Activated T-cell treated with anti-CD3 and anti-CD28 coated beads, Interleukin-2, amount 50 U/mL, for 4 hours (primary cell): ENCODE results near the gene STPG1. TPM values are rescaled to one million over a fixed set of nuclear protein-coding genes. Genes with fewer than 3 reads are reported as not detected.

Source experiments
- ATAC-seq, 2 donors: fragments of 200-7000 bp; cut with Tn5 transposase; one replicate each; pipeline ENCODE4 v1.10.0; 2021
- DNase-seq: peaks from one replicate; pipeline ENCODE4 v3.0.0-alpha.2; 2020
- H3K27me3 Mint-ChIP-seq: one replicate; pipeline ENCODE4 v1.8.0; 2021; ENCODE audit warnings: low read depth, mixed read lengths
- H3K36me3 Mint-ChIP-seq: one replicate; pipeline ENCODE4 v1.8.0; 2022; ENCODE audit warnings: mixed read lengths; ENCODE audit not compliant: insufficient read depth
- H3K4me1 Mint-ChIP-seq: one replicate; pipeline ENCODE4 v1.8.0; 2021; ENCODE audit warnings: low read depth, mixed read lengths
- H3K4me3 Mint-ChIP-seq: one replicate; pipeline ENCODE4 v1.8.0; 2021; ENCODE audit warnings: mild to moderate bottlenecking, moderate library complexity, mixed read lengths
- H3K9me3 Mint-ChIP-seq: one replicate; pipeline ENCODE4 v1.8.0; 2021; ENCODE audit warnings: mixed read lengths
- total RNA-seq, 3 donors: library from RNA; stranded (reverse); gene quantifications; one replicate each; pipeline ENCODE4 v1.2.1, GENCODE V29; 2021

STPG1 gene
- total RNA-seq, 3 donors from 2014 or later, result 3.2 to 4.2 (median 3.9) TPM

DNA sequence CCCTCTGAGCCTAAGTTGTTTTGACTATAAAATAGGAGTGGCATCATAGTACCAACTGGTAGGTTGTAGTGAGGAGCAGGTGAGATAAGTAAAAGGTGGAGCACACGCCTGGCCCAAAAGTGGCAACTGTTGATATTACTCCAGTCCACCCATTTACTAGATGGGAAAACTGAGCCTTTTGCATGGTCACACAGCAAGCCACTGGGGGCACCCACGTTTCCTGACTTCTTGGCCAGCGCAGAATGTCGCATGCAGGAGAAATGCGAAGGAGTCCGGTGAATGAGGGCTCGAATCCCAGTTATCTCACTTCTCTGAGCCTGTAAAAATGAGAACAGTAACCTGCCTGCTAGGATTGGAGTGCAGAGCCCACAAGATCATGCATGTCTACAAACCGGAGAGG is 73.6 kb downstream of the STPG1 start:
- no peaks in the 10 kb centered on the region for H3K36me3 Mint-ChIP-seq
- DNase-seq, result no peak
- no peak overlapping the region for H3K4me3 Mint-ChIP-seq
- no peak for ATAC-seq
- no peaks in the 10 kb centered on the region for H3K4me1 Mint-ChIP-seq
- H3K9me3 Mint-ChIP-seq, result no peaks in the 10 kb centered on the region
- H3K27me3 Mint-ChIP-seq, result no peaks in the 10 kb centered on the region

DNA sequence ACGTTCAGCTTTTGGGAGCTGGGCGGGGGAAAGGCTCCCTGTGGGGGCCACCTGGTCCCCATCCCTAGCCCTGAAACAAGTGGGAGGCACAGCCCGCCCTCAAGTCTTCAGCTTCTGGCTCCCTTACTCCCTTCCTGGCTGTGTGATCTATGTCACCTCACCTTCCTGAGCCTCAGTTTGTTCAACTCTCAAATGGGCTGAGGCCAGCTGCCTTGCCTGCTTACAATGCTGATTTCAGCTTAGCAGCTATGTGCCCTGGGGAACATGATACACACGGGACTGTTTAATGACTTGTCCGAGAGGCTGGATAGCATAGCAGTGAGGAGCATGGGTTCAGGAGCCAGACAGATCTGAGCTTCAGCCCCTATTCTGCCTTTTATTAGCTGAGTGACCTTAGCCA is 75.1 kb downstream of the STPG1 start:
- Mint-ChIP-seq H3K4me3 (no peak overlapping the region), H3K36me3 (no peaks in the 10 kb centered on the region), H3K4me1 (no peaks in the 10 kb centered on the region), H3K27me3 (no peaks in the 10 kb centered on the region), H3K9me3 (no peaks in the 10 kb centered on the region)
- DNase-seq (no peak), ATAC-seq (no peak)

DNA sequence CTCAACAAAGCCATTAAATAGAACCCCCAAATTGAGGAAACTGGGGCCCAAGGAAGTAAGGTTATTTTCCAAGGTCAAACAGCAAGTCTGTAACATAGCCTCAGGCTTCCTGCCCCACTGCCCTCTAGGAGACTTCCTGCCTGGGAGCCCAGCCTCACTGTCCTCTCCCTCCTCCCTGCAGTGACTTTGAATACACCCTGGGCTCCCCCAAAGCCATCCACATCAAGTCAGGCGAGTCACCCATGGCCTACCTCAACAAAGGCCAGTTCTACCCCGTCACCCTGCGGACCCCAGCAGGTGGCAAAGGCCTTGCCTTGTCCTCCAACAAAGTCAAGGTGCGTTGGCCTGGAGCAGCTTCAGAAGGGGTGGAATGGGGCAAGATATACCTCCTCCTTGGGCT is 76.1 kb downstream of the STPG1 start:
- no peak overlapping the region for H3K4me3 Mint-ChIP-seq

DNA sequence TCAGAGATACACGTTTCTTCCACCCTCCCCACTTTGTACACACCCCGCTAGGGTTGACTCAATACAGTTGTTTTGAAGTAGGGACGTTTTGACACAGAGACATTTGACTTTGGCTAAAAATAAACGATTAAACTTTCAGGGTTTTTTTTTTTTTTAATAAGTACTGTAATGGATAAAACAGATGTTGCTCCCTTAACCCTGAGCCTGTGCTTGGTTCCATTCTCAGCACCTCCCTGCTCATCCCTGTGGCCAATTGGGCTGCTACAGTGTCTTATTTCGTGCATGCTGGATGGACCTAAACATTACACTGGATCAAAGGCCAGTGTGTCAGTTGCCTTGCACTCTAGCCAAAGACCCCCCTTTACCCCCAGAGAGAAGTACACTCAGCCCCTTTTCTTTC is 77.5 kb downstream of the STPG1 start:
- ATAC-seq (no peak), DNase-seq (no peak)
- Mint-ChIP-seq H3K4me3 (no peak overlapping the region), H3K36me3 (no peaks in the 10 kb centered on the region), H3K9me3 (no peaks in the 10 kb centered on the region), H3K27me3 (no peaks in the 10 kb centered on the region), H3K4me1 (no peaks in the 10 kb centered on the region)

More for the DNA sequence above, 76.1 kb downstream of the STPG1 start:
- H3K4me1 Mint-ChIP-seq, result no peaks in the 10 kb centered on the region
- H3K27me3 Mint-ChIP-seq, result no peaks in the 10 kb centered on the region
- DNase-seq, result no peak
- H3K36me3 Mint-ChIP-seq, result no peaks in the 10 kb centered on the region
- no peaks in the 10 kb centered on the region for H3K9me3 Mint-ChIP-seq
- no peak for ATAC-seq

DNA sequence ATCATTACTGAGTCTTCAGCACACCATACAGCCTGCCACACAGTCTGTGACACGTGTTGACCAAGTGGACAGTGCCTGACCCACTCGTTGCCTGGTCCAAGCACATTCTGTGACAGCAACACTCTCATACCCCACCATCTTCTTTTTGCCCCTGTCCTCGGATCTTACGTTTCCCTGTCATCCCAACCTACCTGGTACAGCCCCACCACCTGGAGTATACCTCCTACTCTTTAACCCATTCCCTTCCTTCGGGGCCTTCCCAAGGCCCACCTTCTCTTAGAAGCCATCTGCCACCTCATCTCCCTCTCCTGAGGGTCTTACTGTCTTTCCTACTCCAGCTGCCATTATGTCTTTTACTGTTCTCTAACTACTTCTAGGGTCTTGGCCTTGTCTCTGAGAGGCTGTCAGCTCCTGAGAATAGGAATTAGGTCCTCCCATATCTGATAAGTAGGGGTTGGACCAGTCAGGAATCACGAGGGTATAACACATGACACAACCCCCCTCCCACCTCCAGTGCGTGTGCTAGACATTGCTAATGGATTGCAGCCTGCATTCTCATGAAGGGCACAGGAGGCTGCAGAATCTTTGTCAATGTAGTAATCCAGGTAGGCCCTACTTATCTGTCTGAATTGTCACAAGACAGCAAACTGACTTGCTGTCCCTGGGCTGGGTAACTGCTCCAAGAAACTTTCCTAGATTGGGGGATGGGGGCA is 81.5 kb downstream of the STPG1 start:
- H3K4me3 Mint-ChIP-seq, result no peak overlapping the region
- H3K27me3 Mint-ChIP-seq, result no peaks in the 10 kb centered on the region
- DNase-seq (no peak), ATAC-seq (no peak)
- no peaks in the 10 kb centered on the region for H3K4me1 Mint-ChIP-seq
- H3K9me3 Mint-ChIP-seq, result no peaks in the 10 kb centered on the region
- no peaks in the 10 kb centered on the region for H3K36me3 Mint-ChIP-seq

DNA sequence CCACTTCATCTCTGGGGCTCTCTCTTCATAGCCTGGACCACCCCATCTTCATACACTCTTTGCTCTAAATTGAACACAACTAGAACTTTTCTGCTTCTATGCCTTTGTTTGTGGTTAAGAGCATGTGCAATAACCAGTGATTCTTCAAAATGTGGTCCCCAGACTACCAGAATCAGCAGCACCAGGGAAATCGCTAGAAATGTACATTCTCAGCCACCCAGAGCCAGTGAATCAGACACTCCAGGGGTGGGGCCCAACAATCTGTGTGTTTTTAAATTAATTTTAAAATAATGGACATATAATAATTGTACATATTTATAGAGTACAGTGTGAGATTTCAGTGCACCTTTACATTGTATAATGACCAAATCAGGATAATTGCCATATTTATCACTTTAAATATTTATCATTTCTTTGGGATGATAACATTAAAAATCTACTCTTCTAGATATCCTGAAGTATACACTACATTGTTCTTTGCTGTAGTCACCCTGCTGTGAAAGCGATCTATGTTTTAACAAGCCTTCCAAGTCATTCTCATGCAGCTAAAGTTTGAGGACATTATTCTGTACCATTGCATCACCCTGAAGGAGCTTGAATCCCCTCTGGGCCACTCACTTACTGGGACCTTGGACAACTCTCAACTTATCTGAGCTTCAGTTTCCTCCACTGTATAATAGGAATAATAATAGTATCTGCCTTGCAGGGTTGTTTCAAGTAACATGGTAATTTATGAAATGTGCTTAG is 83.6 kb downstream of the STPG1 start:
- H3K27me3 Mint-ChIP-seq, result no peaks in the 10 kb centered on the region
- ATAC-seq (no peak), DNase-seq (no peak)
- H3K4me3 Mint-ChIP-seq, result no peak overlapping the region
- no peaks in the 10 kb centered on the region for H3K36me3 Mint-ChIP-seq
- no peaks in the 10 kb centered on the region for H3K9me3 Mint-ChIP-seq
- H3K4me1 Mint-ChIP-seq, result peaks cover 2% of the 10 kb centered on the region

DNA sequence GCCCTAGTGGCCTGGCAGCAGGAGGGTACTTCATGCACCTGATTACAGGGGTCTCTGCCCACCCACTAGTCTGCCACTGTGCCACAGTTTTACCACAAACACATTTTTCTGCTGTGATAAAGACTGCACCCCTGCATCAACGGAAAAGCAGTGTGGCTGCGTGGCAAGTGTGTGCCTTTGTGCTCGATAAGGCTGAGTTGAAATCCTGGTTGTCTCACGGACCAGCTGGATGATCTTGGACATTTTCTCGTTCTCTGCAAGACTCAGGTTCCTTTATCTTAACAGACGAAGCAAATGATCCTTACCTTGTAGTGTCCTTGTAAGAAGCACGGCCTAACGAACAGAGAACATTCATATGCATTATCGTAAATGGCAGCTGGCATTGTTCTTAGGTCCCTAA is 84.3 kb downstream of the STPG1 start:
- H3K4me1 Mint-ChIP-seq, result peaks cover 2% of the 10 kb centered on the region
- no peaks in the 10 kb centered on the region for H3K9me3 Mint-ChIP-seq
- no peaks in the 10 kb centered on the region for H3K36me3 Mint-ChIP-seq
- ATAC-seq (no peak), DNase-seq (no peak)
- H3K4me3 Mint-ChIP-seq, result no peak overlapping the region
- no peaks in the 10 kb centered on the region for H3K27me3 Mint-ChIP-seq

DNA sequence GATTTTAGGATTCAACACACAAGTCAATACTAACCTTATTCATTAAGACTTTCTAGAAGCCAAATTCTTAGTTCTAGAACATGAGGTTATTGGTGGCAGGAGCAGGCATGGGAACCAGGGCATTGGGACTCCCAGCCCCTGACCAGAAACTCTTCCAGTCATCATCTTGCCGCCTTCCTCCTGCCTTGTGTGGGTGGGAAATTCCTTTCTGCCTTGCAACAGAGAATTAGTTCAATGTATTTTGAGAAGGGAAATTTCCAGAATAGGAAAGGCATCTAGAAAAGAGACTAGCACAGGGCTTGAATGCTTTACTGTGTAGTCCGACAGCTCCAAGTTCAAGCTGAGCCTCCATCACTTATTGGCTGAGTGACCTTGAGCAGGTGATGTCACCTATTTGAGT is 85.7 kb downstream of the STPG1 start:
- peaks cover 6% of the 10 kb centered on the region for H3K27me3 Mint-ChIP-seq
- DNase-seq, result no peak
- H3K9me3 Mint-ChIP-seq, result no peaks in the 10 kb centered on the region
- ATAC-seq, result no peak
- H3K4me1 Mint-ChIP-seq, result peaks cover 4% of the 10 kb centered on the region
- H3K4me3 Mint-ChIP-seq, result no peak overlapping the region
- no peaks in the 10 kb centered on the region for H3K36me3 Mint-ChIP-seq

DNA sequence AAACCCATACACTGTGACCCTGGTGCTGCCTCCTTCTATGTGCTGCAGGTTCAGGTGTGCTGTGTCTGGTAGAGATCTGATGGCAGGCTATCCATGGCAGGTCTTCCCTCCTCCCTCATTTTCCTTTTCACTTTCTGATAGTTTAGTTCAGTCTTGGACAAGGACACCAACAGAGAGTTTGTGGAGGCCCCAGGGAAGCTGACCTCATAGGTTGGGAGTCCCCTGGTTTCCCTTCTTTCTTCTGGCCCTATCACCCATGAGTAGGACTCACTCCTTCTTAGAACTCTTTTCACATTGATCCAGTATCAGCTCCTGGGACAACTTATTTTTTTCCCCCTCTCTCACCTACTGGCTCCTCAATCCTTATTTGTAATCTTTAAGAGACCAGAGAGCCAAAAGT is 86.1 kb downstream of the STPG1 start:
- H3K27me3 Mint-ChIP-seq, result peaks cover 7% of the 10 kb centered on the region
- no peak for DNase-seq
- H3K9me3 Mint-ChIP-seq, result no peaks in the 10 kb centered on the region
- H3K4me3 Mint-ChIP-seq, result no peak overlapping the region
- peaks cover 6% of the 10 kb centered on the region for H3K4me1 Mint-ChIP-seq
- H3K36me3 Mint-ChIP-seq, result no peaks in the 10 kb centered on the region
- ATAC-seq, result no peak

DNA sequence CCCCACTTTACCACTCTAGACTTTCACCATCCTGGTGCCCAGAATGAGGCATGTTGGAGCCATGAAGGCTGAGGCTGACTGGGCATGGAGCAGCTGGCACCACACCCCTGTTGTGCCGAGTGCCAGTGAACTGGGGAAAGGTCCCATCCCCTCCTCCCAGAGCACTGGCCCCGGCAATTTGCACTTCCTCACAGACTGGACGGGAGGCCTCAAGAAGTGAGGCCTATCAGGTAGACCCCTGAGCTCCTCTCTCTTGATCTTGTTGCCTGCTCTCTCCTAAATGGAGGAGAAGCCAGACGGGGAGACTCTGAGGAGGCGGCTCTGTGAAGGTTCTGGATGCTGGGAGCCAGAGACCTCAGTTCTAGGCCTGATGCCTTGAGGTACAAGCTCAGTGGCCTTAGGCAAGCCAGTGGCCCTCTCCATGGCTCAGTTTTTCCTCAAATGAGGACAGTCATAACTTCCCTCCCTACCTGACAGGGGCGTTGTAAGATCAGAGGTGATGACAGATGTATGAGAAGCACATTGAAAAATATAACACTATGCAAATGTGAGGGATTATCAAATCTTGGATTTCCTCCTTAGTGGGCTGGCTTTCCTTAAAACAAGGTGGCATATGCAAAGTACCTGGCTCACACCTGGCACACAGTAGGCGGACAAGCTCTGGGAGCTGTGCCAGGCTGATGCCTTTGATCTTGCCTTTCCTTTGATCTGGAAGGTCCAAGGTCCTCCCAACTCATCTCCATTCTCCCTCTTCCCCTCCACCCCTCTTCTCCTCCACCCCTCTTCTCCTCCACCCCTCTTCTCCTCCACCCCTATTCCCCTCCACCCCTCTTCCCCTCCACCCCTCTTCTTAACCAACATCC is 87.8 kb downstream of the STPG1 start:
- H3K27me3 Mint-ChIP-seq, result peaks cover 13% of the 10 kb centered on the region
- no peaks in the 10 kb centered on the region for H3K9me3 Mint-ChIP-seq
- H3K36me3 Mint-ChIP-seq, result no peaks in the 10 kb centered on the region
- ATAC-seq (no peak), DNase-seq (no peak)
- H3K4me3 Mint-ChIP-seq, result no peak overlapping the region
- peaks cover 17% of the 10 kb centered on the region for H3K4me1 Mint-ChIP-seq

DNA sequence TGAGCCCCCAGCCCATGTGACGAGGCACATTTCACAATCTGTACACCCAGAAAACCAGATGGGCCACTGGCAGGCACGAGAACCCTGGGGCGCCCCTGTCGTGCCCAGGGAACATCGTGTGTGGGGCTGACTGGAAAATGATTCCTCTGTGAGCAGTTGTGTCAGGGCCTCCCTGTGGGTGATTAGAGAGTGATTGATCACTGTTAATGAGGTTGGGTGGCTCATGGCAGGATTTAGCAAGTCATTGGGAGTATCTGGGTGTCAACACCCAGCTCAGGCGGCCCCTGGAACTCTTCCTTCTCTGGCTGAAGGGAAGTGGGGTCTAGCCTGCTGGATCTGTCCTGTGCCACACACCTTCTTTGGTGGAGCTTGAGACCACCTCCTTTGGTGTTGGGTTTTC is 88.7 kb downstream of the STPG1 start:
- Mint-ChIP-seq H3K27me3 (peaks cover 22% of the 10 kb centered on the region), H3K4me3 (no peak overlapping the region), H3K9me3 (no peaks in the 10 kb centered on the region), H3K4me1 (peaks cover 26% of the 10 kb centered on the region), H3K36me3 (no peaks in the 10 kb centered on the region)
- ATAC-seq (no peak), DNase-seq (no peak)

DNA sequence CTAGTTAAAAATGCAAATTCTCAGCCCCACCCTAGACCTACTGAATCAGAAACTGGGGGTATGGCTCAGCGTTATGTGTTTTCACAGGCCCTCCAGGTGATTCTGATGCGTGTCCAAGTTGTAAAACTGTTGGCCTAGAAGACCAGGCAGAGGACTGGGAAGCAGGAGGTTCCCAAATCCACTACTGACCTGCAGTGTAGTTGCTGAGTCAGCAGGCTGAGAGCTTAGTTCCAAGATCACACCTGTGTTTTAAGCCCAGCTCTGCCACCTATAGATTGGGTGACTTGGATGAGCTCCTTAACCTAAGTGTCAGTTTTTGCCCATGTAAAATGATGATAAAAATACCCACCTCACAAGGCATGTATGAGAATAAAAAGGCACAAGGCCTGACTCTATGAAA is 90.3 kb downstream of the STPG1 start:
- H3K36me3 Mint-ChIP-seq, result no peaks in the 10 kb centered on the region
- H3K4me3 Mint-ChIP-seq, result no peak overlapping the region
- no peaks in the 10 kb centered on the region for H3K9me3 Mint-ChIP-seq
- DNase-seq (no peak), ATAC-seq (no peak)
- H3K27me3 Mint-ChIP-seq, result peaks cover 39% of the 10 kb centered on the region
- peaks cover 42% of the 10 kb centered on the region for H3K4me1 Mint-ChIP-seq

DNA sequence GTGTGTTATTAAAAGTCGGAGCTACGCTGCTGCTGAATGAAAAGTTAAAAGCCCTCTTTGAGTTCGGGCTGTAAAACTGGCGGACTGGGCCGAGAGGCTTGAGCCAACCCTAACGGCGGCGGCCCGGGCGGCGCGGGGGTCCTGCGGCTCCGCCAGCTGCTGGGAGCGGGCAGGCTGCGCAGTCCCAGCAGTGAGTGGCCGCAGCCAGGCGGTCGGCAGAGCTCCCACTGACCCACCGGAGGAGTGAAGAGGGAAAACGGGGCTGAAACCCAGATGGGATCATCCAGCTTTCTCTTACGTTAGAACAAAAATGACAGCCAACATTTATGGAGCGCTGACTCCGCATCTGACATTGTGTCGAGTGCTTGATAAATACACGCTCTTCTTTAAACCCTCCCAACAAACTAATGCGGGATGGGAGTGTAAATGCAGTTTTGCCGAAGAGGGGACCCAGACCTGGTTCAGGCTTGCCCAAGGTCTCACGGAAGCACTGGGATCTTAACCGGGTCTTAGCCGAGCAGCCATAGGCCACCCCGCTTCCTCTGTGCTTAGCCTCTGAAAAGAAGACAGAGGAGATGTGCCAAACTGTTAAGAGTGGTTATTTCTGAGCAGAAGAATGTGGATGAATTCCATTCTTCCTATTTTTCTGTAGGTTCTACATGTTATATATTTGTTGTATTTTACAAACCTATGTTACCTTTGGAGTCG is 91.0 kb downstream of the STPG1 start:
- ATAC-seq, result no peak
- DNase-seq, result no peak
- peak overlapping the region; percentile 77 for H3K4me3 Mint-ChIP-seq
- H3K36me3 Mint-ChIP-seq, result no peaks in the 10 kb centered on the region
- H3K27me3 Mint-ChIP-seq, result peaks cover 44% of the 10 kb centered on the region
- no peaks in the 10 kb centered on the region for H3K9me3 Mint-ChIP-seq
- H3K4me1 Mint-ChIP-seq, result peaks cover 43% of the 10 kb centered on the region
